OCI-LY3 (cell line): Measurements from ENCODE around the gene CTDSPL.

Source experiments
- H2AFZ ChIP-seq: fragments of 200-600, 300-600 bp; shearing (Covaris generic); 2 replicates; pipeline ENCODE4 v1.6.0; 2014; ENCODE audit warnings: antibody characterized with exemption, low read depth, low read length
- H3K27ac ChIP-seq: fragments of 200-600, 300-600 bp; sonication (generic); 2 replicates; pipeline ENCODE4 v1.5.1; 2014; ENCODE audit warnings: mild to moderate bottlenecking, low read length, moderate library complexity, mixed read lengths
- H3K27me3 ChIP-seq: fragments of 200-600, 300-600 bp; sonication (generic); 2 replicates; pipeline ENCODE4 v1.6.1; 2014; ENCODE audit warnings: low read depth, low read length, mixed read lengths
- H3K36me3 ChIP-seq: fragments of 200-600, 300-600 bp; sonication (generic); replicated peaks from 2 replicates; pipeline ENCODE3; 2014; ENCODE audit warnings: low read depth, low read length, mixed read lengths
- H3K4me1 ChIP-seq: fragments of 300-600, 200-600 bp; sonication (generic); 2 replicates; pipeline ENCODE4 v1.6.1; 2014; ENCODE audit warnings: low read length, mixed read lengths
- H3K4me2 ChIP-seq: fragments of 200-600, 300-600 bp; sonication (generic); 2 replicates; pipeline ENCODE4 v1.6.1; 2014; ENCODE audit warnings: low read length, mixed read lengths
- H3K4me3 ChIP-seq: fragments of 300-600, 200-600 bp; sonication (generic); 2 replicates; pipeline ENCODE4 v1.5.1; 2014; ENCODE audit warnings: antibody characterized with exemption, mild to moderate bottlenecking, low read length, moderate library complexity
- H3K79me2 ChIP-seq: fragments of 300-600, 200-600 bp; shearing (Covaris generic); 2 replicates; pipeline ENCODE4 v1.6.1; 2014; ENCODE audit warnings: mild to moderate bottlenecking, low read length, mixed read lengths
- H3K9ac ChIP-seq: fragments of 300-600, 200-600 bp; shearing (Covaris generic); 2 replicates; pipeline ENCODE4 v1.6.0; 2014; ENCODE audit warnings: mild to moderate bottlenecking, low read length, moderate library complexity
- H3K9me3 ChIP-seq: fragments of 200-600, 300-600 bp; shearing (Covaris generic); 2 replicates; pipeline ENCODE4 v1.6.1; 2014; ENCODE audit warnings: low read length, mixed read lengths; ENCODE audit not compliant: insufficient read depth
- H4K20me1 ChIP-seq: fragments of 200-600, 300-600 bp; sonication (generic); 2 replicates; pipeline ENCODE4 v1.6.1; 2016; ENCODE audit warnings: low read length, mixed read lengths; ENCODE audit not compliant: insufficient read depth
- EZH2phosphoT487 ChIP-seq: fragments of 200-600 bp; shearing (Covaris generic); IDR thresholded peaks from 2 replicates; pipeline ENCODE4 v1.6.1; 2018; ENCODE audit warnings: antibody characterized with exemption, mixed run types, low read depth
- TF ChIP-seq, protein P1 (sequence below): fragments of 200-600, 300-600 bp; sonication (generic); IDR thresholded peaks from 2 replicates; pipeline ENCODE4 v1.5.1; 2014; ENCODE audit warnings: antibody characterized with exemption, low read length, low read depth

Gene CTDSPL

GRCh38 chr3:37905346-37905745 lies 43.7 kb downstream of the CTDSPL start:
- Histone ChIP-seq H2AFZ (no peak overlapping the region), H3K79me2 (no peaks in the 10 kb centered on the region), H3K9ac (no peak overlapping the region), H4K20me1 (no peaks in the 10 kb centered on the region), H3K4me1 (peaks cover 6% of the 10 kb centered on the region; the same call in 1 of the 2 replicates), H3K4me2 (no peak overlapping the region), H3K27ac (no peak overlapping the region), H3K4me3 (no peak overlapping the region), H3K36me3 (no peaks in the 10 kb centered on the region), H3K27me3 (peaks cover 23% of the 10 kb centered on the region), H3K9me3 (peaks cover 6% of the 10 kb centered on the region; the same call in 1 of the 2 replicates)
- TF ChIP-seq, protein P1, sequence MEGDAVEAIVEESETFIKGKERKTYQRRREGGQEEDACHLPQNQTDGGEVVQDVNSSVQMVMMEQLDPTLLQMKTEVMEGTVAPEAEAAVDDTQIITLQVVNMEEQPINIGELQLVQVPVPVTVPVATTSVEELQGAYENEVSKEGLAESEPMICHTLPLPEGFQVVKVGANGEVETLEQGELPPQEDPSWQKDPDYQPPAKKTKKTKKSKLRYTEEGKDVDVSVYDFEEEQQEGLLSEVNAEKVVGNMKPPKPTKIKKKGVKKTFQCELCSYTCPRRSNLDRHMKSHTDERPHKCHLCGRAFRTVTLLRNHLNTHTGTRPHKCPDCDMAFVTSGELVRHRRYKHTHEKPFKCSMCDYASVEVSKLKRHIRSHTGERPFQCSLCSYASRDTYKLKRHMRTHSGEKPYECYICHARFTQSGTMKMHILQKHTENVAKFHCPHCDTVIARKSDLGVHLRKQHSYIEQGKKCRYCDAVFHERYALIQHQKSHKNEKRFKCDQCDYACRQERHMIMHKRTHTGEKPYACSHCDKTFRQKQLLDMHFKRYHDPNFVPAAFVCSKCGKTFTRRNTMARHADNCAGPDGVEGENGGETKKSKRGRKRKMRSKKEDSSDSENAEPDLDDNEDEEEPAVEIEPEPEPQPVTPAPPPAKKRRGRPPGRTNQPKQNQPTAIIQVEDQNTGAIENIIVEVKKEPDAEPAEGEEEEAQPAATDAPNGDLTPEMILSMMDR, result no peak
- no peak for TF ChIP-seq EZH2phosphoT487

GRCh38 chr3:37905987-37906674 lies 44.5 kb downstream of the CTDSPL start:
- Histone ChIP-seq H3K79me2 (no peaks in the 10 kb centered on the region), H3K9me3 (peaks cover 6% of the 10 kb centered on the region; the same call in 1 of the 2 replicates), H4K20me1 (no peaks in the 10 kb centered on the region), H3K9ac (no peak overlapping the region), H3K4me3 (no peak overlapping the region), H3K4me2 (no peak overlapping the region), H3K27me3 (peaks cover 23% of the 10 kb centered on the region), H3K27ac (no peak overlapping the region), H2AFZ (no peak overlapping the region), H3K36me3 (no peaks in the 10 kb centered on the region), H3K4me1 (peaks cover 6% of the 10 kb centered on the region; the same call in 1 of the 2 replicates)
- TF ChIP-seq EZH2phosphoT487, result no peak
- TF ChIP-seq, protein P1, result no peak

DNA sequence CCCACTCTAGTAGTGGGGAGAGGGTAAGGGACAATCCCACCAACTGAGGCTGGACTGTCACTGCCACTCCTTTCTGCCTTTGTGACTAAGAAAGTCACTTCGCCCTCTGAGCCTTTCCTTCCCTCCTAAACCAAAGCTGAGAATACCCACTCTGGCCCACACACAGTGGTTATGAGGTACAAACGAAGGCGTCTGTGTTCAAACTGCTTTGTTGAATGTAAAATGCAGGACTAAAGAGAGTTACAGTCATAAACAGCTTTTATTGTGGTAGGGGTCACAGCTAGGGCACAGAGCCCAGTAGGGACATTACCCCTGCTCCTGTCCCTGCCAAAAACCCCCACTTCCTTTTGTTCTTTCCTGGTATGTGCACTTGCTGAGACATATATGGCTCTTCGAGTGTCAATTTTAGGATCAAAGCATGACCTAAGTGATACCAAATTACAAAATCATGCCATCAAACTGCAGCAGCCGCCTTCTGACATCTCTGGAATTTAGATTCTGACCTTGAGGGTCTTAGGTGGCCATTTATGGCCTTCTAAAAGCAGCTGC lies 45.1 kb downstream of the CTDSPL start:
- no peak for TF ChIP-seq EZH2phosphoT487
- TF ChIP-seq, protein P1, result no peak
- Histone ChIP-seq H4K20me1 (no peaks in the 10 kb centered on the region), H3K79me2 (no peaks in the 10 kb centered on the region), H3K4me2 (no peak overlapping the region), H3K9me3 (peaks cover 6% of the 10 kb centered on the region; the same call in 1 of the 2 replicates), H3K27ac (no peak overlapping the region), H3K4me1 (peaks cover 6% of the 10 kb centered on the region; the same call in 1 of the 2 replicates), H3K4me3 (no peak overlapping the region), H2AFZ (no peak overlapping the region), H3K36me3 (no peaks in the 10 kb centered on the region), H3K27me3 (peaks cover 17% of the 10 kb centered on the region), H3K9ac (no peak overlapping the region)

- no peak overlapping the region for H3K4me3 ChIP-seq
- TF ChIP-seq, protein P1, result no peak
- no peak for TF ChIP-seq EZH2phosphoT487
- no peaks in the 10 kb centered on the region for H3K79me2 ChIP-seq
- no peak overlapping the region; the same call in 1 of the 2 replicates for H3K4me2 ChIP-seq
- H4K20me1 ChIP-seq, result no peaks in the 10 kb centered on the region
- peaks cover 14% of the 10 kb centered on the region for H3K27me3 ChIP-seq
- H3K9me3 ChIP-seq, result peaks cover 6% of the 10 kb centered on the region; the same call in 1 of the 2 replicates
- H3K27ac ChIP-seq, result no peak overlapping the region
- no peaks in the 10 kb centered on the region for H3K36me3 ChIP-seq
- no peak overlapping the region for H2AFZ ChIP-seq
- no peak overlapping the region for H3K9ac ChIP-seq
- H3K4me1 ChIP-seq, result peaks cover 6% of the 10 kb centered on the region; the same call in 1 of the 2 replicates
These were observed 45.7 kb downstream of the CTDSPL start for GRCh38 chr3:37907371-37907770.
